Measurements from ENCODE around the gene TLE6. TPM values are rescaled to one million over a fixed set of nuclear protein-coding genes. Genes with fewer than 3 reads are reported as not detected.

TLE6 gene
- total and polyA plus RNA-seq, 2 of the 8 experiments (the other 6 are each of a cell fraction or from before 2014, with no cell fraction given), result 2.5 to 2.9 TPM

- no peak for DNase-seq (ENCODE audit: low read depth in 1 of 2, low spot score in 2 of 2)
- CTCF ChIA-PET (ENCODE audit: partially characterized antibody), result interaction anchor here (1.0 kb wide), 1 partner anchor 47 kb away, joined by 3 read pairs; no protein-coding TSS in a partner anchor
- Histone ChIP-seq H3K79me1 (ENCODE audit: low read depth, low read length) (no peaks in the 10 kb centered on the region), H3K27ac (ENCODE audit: low read depth, low read length) (no peak overlapping the region), H3K18ac (ENCODE audit: extremely low read depth, low read length) (no peak overlapping the region), H3K56ac (replicated peaks; ENCODE audit: insufficient read length, low read depth, low read length) (no peak overlapping the region), H3K4me2 (ENCODE audit: insufficient read depth in 1 of 2, low read depth in 2 of 2, low read length in 2 of 2) (no peak overlapping the region), H4K8ac (ENCODE audit: extremely low read depth, insufficient read depth, low read length) (no peak overlapping the region), H3K9ac (replicated peaks in 1 of 4; ENCODE audit: extremely low read depth in 1 of 4, low read depth in 3 of 4, low read length in 3 of 4) (no peak overlapping the region), H3K4me1 (replicated peaks in 1 of 4; ENCODE audit: control insufficient read depth in 3 of 4, insufficient read depth in 4 of 4, low read length in 3 of 4) (peaks cover 0 to 17% (median 2%) of the 10 kb centered on the region in 4 experiments; a peak in 4 of 7 replicates), H2BK120ac (replicated peaks; ENCODE audit: low read depth, low read length) (no peak overlapping the region), H2AK5ac (ENCODE audit: low read depth, low read length) (no peak overlapping the region), H3K27me3 (replicated peaks in 1 of 4; ENCODE audit: control insufficient read depth in 3 of 4, extremely low read depth in 1 of 4, insufficient read depth in 3 of 4, low read length in 3 of 4) (no peaks in the 10 kb centered on the region), H2BK12ac (ENCODE audit: low read depth, low read length) (no peak overlapping the region), H4K91ac (replicated peaks; ENCODE audit: insufficient read length, low read length) (no peak overlapping the region), H2BK20ac (ENCODE audit: low read length) (no peak overlapping the region), H2AFZ (ENCODE audit: low read length) (no peak overlapping the region), H3K23ac (ENCODE audit: insufficient read length) (no peak overlapping the region), H3K14ac (ENCODE audit: insufficient read length) (no peak overlapping the region), H3K36me3 (ENCODE audit: control insufficient read depth in 2 of 4, insufficient read depth in 4 of 4, low read length in 3 of 4) (no peaks in the 10 kb centered on the region), H4K20me1 (replicated peaks in 1 of 2; ENCODE audit: control insufficient read depth in 1 of 2, insufficient read depth in 2 of 2, low read length in 2 of 2) (no peaks in the 10 kb centered on the region), H3K9me3 (ENCODE audit: insufficient read depth in 2 of 2, low read depth in 1 of 2, low read length in 1 of 2) (no peaks in the 10 kb centered on the region), H3K23me2 (ENCODE audit: low read depth, low read length) (no peaks in the 10 kb centered on the region), H2BK5ac (ENCODE audit: low read depth, low read length) (no peak overlapping the region), H3K79me2 (ENCODE audit: control insufficient read depth in 1 of 2, insufficient read depth in 2 of 2, low read length in 2 of 2) (no peaks in the 10 kb centered on the region), H2BK15ac (ENCODE audit: low read length) (no peak overlapping the region), H3K4me3 (ENCODE audit: extremely low read depth in 1 of 4, insufficient read depth in 2 of 4, low read depth in 3 of 4, low read length in 4 of 4) (no peak overlapping the region), H3K4ac (replicated peaks; ENCODE audit: insufficient read length, low read depth, low read length) (no peak overlapping the region), H4K5ac (ENCODE audit: insufficient read length, low read depth, low read length) (no peak overlapping the region)
- FAIRE-seq, result no peak
- POLR2A ChIA-PET (ENCODE audit: partially characterized antibody), result no interaction called here
- 94% methylated on average over 6 of the region's 6 CpGs; no CpG with 5 or more reads in 1 of the 2 experiments for WGBS, 2 experiments (ENCODE audit: extremely low coverage in 1 of 2, insufficient coverage in 1 of 2, insufficient read length in 1 of 2, insufficient replicate concordance in 2 of 2, low coverage in 1 of 2, low lambda C conversion rate in 2 of 2, missing lambda C conversion rate in 1 of 2)
- TF ChIP-seq, protein P1, sequence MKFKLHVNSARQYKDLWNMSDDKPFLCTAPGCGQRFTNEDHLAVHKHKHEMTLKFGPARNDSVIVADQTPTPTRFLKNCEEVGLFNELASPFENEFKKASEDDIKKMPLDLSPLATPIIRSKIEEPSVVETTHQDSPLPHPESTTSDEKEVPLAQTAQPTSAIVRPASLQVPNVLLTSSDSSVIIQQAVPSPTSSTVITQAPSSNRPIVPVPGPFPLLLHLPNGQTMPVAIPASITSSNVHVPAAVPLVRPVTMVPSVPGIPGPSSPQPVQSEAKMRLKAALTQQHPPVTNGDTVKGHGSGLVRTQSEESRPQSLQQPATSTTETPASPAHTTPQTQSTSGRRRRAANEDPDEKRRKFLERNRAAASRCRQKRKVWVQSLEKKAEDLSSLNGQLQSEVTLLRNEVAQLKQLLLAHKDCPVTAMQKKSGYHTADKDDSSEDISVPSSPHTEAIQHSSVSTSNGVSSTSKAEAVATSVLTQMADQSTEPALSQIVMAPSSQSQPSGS (IDR thresholded peaks at IDR 0.05; ENCODE audit: low read length), result no peak
- TF ChIP-seq CHD2 (IDR thresholded peaks at IDR 0.05; ENCODE audit: low read length), result no peak
- TF ChIP-seq GTF2F1 (IDR thresholded peaks at IDR 0.05; ENCODE audit: borderline replicate concordance, low read depth, low read length), result no peak
- no peak for TF ChIP-seq HDAC6 (IDR thresholded peaks at IDR 0.05; ENCODE audit: low read depth, low read length)
- no peak for TF ChIP-seq NANOG (IDR thresholded peaks at IDR 0.05; ENCODE audit: insufficient read depth, low read depth, low read length, poor library complexity, severe bottlenecking)
- TF ChIP-seq CHD1 (IDR thresholded peaks at IDR 0.05; ENCODE audit: low read depth, low read length), result no peak
Observed at GRCh38 chr19:3008994-3009393, 31.6 kb downstream of the TLE6 start.
